ENCODE measurements around the gene NUP42.
"Not testable (repeated sequence)": the region's sequence is repeated elsewhere in the genome, so short reads cannot be mapped to it uniquely, and the experiment has no call there.

Gene NUP42

GRCh38 chr7:23184291-23184690 is 2.4 kb downstream of the NUP42 start:
- H3K4me3 ChIP-seq (ENCODE audit: low read length) = no peak overlapping the region
- DNase-seq (ENCODE audit: low read depth) = no peak
- no peak for TF ChIP-seq CTCF (conservative IDR thresholded peaks at IDR 0.05; ENCODE audit: low read length)

DNA sequence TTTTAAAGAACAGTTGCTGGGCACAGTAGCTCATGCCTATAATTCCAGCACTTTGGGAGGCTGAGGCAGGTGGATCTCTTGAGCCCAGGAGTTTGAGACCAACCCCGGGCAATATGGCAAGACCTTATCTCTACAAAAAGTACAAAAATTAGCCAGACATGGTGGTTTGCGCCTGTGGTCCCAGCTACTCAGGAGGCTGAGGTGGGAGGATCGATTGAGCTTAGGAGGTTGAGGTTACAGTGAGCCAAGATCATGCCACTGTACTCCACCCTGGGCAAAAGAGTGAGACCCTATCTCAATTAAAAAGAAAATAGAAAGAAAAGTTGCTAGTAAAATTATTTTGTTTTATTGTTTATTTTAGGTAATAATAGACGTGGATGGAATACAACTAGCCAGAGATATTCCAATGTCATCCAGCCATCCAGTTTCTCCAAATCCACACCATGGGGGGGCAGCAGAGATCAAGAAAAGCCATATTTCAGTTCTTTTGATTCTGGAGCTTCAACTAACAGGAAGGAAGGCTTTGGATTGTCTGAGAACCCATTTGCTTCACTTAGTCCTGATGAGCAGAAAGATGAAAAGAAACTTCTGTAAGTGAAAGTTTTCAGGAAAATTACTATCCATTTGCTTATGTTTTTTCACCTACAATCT is 3.0 kb downstream of the NUP42 start:
- TF ChIP-seq CTCF (conservative IDR thresholded peaks at IDR 0.05; ENCODE audit: low read length) = peak; percentile 77
- no peak overlapping the region for H3K4me3 ChIP-seq (ENCODE audit: low read length)
- peak; percentile 62 for DNase-seq (ENCODE audit: low read depth)

- TF ChIP-seq CTCF (conservative IDR thresholded peaks at IDR 0.05; ENCODE audit: low read length) = no peak
- no peak for DNase-seq (ENCODE audit: low read depth)
- H3K4me3 ChIP-seq (ENCODE audit: low read length) = no peak overlapping the region
These were observed 4.1 kb downstream of the NUP42 start for GRCh38 chr7:23185980-23186379.

- no peak for DNase-seq (ENCODE audit: low read depth)
- H3K4me3 ChIP-seq (ENCODE audit: low read length) = no peak overlapping the region
- no peak for TF ChIP-seq CTCF (conservative IDR thresholded peaks at IDR 0.05; ENCODE audit: low read length)
These were observed 9.2 kb downstream of the NUP42 start for GRCh38 chr7:23191022-23191421.

GRCh38 chr7:23193650-23194227 is 11.9 kb downstream of the NUP42 start:
- DNase-seq (ENCODE audit: low read depth); H3K4me3 ChIP-seq (ENCODE audit: low read length): not testable (repeated sequence)

- no peak for DNase-seq (ENCODE audit: low read depth)
- TF ChIP-seq CTCF (conservative IDR thresholded peaks at IDR 0.05; ENCODE audit: low read length) = no peak
- no peak overlapping the region for H3K4me3 ChIP-seq (ENCODE audit: low read length)
These were observed 14.5 kb downstream of the NUP42 start for GRCh38 chr7:23196306-23196705.

DNA sequence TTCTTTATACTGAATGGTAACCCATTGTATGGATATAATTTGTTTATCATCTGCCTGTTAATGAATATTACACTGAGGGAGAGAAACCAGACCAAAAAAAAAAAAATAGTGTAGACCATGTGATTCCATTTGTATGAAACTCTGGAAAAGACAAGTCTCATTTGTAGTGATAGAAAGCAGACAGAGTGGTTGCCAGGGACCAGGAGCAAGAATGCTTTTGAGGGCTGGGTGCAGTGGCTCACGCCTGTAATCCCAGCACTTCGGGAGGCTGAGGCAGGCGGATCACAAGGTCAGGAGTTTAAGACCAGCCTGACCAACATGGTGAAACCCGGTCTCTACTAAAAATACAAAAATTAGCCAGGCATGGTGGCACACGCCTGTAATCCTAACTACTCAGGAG is 15.9 kb downstream of the NUP42 start:
- H3K4me3 ChIP-seq (ENCODE audit: low read length); DNase-seq (ENCODE audit: low read depth): not testable (repeated sequence)

GRCh38 chr7:23200331-23200730 is 18.5 kb downstream of the NUP42 start:
- no peak for TF ChIP-seq CTCF (conservative IDR thresholded peaks at IDR 0.05; ENCODE audit: low read length)
- no peak for DNase-seq (ENCODE audit: low read depth)
- no peak overlapping the region for H3K4me3 ChIP-seq (ENCODE audit: low read length)

All from AG10803 (cell line).